NCI-H2107 (cell line): ENCODE results near the gene RBM33.

Experiments
- DNase-seq: peaks from one replicate; lab custom pipeline; 2025; lab: John Stamatoyannopoulos, UW

The RBM33 gene

DNA sequence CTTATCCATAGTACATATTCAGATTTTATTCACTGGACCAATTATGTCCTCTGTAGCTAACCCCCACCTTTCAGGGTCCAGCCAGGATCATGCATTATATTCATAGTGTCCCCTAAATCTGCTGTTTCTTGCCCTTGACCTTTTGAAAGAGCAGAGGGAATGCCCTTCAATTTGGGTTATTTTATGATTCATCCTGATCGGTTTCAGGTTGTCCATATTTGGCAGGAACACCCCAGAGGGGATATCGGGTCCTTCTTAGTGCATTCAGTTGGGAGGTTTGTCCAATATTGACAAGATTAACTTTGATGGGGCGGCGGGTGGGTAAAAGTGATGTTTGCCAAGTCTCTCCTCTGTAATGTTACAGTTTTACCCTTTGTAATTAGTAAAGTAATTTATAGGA lies 106.9 kb downstream of the RBM33 start:
- DNase-seq: no peak

DNA sequence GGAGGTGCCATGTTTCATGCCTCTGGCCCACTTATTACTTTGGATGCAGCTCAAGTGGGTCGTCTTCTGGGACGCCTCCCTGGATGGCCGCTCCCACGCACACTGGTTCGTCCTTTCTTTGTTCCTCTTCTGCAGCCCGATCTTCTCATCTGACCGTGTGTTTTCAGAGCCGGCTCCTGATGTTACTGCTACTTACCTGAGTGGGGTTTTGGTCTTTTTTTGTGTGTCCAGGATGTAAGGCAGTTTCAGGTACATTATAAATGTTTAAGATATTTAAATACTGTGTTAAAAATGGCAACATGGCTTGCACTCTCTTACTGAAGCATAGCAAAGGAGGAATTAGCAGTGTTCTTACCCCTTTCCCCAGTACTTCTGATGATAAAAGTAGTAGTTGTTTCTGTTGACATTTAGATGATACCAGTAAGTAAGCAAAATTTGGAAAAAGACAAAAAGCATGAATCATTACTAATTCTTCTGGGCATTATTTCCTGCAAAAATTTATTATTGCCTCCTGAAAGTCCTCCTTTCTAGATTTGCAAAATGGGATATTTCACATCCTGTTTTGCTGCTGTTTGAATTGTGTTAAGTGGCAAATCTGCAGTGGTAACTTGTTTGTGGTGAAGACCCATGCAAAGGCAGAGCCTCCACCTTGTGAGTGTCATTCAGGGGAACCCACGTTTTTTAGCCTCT lies 108.4 kb downstream of the RBM33 start:
- DNase-seq: no peak

DNA sequence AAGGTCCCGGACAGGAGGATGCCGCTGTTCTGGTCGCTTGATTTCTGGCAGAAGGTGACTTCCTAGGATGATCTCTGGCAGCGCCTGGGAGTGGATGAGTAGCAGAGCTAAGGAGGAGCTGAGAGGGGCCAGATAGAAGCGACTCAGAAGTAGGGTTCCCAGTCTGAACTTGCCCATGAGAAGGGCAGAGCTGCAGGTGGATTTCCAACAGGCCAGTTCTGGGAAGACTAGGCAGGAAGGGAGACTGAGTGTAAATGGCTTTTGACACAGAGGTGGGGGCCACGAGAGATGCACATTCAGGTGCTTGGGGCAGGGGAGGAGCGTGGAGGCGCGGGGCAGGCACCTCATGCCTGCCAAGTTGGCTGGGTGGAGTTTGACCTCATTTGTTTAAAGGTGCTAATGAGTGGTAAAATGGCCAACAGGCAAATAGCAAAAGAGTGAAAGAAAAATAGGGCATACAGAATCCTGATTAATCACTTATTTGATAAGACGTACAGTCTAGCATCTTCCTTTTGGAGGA lies 109.0 kb downstream of the RBM33 start:
- no peak for DNase-seq

DNA sequence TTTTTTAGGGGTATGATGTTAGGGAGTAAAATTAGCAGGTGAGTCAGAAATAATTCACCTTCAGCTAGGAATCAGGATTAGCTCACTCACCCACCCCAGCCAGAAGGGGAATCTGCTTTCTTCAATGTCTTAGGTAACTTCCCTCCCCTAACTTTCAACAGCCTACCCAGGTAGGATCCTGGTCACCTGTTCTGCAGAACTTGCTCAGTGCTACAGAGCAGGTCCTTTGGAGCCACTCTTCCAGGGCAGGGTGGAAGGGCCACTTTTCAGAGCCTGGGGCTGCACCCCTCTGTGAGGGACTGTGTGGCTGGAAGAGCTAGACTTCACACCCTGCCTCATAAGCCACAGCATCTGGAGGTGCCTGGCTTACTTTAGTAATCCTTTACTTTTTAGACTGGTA lies 109.7 kb downstream of the RBM33 start:
- no peak for DNase-seq

DNA sequence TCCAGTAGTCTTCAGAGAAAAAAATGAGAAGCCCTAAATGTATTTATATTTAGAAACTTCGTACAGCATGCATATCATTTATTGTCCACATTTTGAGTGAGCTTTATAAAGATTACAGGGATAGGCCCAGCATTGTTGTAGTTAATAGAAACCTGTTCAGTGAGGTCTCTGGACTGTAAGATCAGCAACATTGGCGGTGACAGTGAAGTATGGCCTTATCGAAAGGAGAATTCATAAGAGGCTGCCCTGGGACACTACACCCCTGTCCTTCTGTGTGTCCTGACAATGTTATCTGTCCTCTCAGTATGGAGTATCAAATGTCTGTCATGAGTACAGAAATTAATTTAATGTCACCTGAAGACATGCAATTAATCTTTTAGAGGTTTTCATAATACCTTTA lies 110.6 kb downstream of the RBM33 start:
- no peak for DNase-seq

DNA sequence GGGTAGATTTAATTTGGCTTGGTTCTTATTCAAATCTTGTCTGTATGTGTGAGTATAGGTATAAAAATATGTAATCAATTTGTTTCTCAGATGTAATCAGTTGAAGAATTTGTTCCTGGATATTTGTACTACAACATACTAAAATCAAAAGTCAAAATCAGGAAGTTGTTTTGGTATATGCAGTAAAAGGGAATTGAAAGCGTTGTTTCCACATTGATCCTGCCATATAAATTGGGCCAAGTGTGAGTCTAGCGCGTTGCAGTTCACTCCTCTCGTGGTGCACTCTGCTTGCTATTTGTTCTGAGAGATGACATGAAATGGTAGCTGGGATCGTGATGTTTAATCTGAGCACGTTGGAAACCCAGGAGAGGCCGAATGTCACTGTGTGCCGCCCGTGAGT lies 111.9 kb downstream of the RBM33 start:
- DNase-seq: no peak

DNA sequence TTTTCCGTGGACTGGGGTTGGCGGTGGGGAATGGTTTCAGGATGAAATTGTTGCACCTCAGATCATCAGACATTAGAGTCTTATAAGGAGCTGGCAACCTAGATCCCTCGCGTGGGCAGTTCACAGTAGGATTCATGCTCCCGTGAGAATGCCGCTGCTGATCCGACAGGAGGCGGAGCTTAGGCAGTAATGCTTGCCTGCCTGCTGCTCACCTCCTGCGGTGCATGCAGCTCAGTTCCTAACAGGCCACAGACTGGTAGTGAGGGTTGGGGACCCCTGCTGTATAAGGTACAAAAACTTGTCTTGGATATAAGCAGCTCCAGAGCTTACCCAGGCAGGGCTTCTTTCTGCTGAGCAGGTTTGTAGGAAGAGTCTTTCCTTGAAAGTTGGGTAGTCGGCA lies 113.9 kb downstream of the RBM33 start:
- DNase-seq: no peak

DNA sequence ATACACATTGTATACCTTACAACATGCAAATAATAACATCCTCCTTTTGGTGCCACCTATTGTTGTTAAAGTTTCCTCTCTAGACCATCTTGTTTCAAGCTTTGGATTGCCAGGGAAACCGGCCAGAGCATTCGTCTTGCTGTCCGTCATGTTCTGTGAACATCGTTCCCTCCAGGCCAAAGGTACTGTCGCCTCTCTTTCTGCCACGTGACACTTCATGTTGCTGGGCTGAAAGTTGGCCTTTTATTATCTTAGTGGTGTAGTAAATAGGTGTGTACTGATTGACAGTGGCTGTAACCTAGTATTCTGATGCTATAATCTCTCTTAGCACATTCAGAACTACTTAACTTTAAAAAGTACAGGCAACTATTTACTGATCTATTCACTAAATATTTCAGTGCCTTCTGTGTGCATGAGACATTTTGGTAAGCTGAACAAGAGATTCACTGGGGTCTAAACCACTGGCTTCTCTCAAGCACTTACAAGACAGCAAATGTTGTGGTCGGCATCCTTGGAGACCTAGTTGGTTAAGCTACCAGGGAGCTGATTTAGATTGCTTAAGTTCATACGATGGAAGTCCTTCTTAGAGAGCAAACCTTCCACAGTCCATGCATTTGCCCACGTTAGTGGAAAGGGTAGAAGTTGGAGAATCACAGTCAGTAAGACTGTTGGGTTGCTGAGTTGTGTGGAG lies 115.4 kb downstream of the RBM33 start:
- no peak for DNase-seq

DNA sequence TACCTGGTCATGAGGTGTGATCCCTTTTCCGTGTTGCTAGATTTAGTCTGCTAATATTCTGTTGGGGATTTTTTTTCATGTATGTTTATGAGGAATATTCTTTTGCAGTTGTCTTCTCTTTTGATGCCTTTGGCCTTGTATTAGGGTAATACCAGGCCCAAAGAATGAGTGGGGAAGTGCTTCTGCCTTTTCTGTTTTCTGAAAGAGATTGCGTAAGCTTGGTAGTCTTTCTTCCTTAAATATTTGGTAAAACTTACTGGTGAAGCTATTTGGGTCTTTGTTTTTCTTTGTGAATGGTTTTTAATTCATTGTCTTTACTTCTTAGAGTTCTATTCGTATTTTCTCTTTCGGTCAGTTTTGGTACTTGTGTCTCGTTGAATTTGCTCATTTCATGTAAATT lies 116.7 kb downstream of the RBM33 start:
- no peak for DNase-seq

DNA sequence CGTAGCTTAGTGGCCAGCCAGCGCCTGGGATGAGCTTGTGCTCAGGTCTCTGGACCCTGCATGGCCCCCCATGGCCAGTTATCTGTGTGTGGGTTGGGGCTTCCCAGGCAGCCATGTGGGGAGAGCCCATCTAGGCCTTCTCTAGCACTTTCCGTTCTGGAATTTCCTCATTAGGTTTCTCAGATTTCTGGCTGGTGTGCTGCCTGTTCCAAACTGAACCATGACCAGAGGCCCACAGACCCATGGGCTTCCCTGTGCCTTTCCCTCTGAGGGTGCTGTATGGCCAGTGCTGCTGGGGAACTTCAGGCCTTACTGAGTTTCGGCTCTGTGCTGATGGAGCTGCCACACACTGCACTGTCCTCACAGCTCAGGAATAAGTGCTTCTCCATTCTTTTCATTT lies 117.6 kb downstream of the RBM33 start:
- no peak for DNase-seq

DNA sequence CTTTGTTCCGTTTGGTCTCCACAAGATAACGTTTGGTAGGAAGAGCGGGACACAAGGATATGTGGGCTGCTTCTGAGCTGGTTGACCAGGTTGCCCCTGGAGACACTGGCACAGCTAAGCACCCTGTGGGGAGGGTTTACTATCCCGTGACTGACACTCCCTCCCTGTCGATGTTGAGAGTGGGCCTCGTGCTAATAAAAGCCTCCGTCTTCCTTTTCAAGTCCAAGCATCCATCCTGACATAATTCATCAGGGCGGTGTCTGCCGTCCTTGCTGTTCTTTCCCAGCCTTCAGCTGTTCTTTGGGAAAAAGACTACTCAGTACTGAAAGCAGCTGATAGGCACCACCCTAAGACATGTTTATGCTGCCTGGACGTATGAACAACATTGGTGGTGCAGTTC lies 118.2 kb downstream of the RBM33 start:
- DNase-seq: no peak

DNA sequence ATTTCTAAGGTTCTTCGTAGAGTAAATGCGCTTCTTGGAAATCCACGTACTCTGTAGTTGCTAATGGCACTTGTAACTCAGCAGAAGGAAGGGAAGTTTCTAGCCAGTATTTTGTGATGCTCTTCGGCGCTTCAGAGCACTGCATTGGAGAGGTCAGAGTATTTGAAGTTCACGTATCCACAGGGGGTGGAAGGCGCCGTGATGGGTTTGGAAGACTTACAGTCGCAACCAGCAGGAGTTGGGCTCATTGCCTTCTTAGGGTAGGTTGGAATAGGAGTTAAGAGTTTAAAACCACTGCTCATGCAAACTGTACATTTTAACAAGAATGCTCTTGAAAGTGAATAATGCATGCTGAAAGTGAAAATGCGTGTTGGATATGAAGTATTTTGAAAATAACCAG lies 118.7 kb downstream of the RBM33 start:
- DNase-seq: no peak

DNA sequence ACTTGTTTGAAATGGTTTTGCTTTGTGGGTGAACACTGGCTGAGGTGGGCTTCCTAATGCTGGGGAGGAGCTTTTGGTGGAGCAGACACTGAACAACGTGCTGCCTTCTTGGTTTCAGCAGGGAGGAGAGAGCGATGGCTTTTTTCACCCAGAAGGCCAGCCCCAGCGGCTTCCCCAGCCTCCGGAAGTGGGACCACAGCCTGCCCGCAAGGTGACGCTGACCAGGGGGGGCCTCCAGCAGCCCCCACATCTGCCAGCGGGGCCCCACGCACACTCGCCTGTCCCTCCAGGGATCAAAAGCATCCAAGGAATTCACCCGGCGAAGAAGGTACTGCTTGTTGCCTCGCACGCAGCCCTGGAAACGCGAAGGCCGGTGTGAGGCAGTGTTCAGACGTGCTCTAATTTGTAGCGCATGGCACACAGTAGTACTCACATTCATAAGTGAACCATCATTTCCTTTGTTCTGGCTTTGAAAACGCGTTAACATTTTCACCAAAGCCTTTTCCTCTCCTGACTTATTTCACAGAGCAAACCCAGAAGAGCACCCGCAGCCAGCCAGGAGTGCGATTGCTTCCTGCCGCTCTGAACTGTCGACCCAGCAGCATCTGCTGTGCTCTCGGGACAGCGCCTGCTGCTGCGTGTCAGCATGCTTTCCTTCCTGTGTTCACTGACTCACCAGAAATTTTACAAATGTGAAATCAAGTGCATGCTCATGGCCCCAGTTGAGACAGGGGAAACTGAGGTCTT lies 119.4 kb downstream of the RBM33 start:
- DNase-seq: no peak

DNA sequence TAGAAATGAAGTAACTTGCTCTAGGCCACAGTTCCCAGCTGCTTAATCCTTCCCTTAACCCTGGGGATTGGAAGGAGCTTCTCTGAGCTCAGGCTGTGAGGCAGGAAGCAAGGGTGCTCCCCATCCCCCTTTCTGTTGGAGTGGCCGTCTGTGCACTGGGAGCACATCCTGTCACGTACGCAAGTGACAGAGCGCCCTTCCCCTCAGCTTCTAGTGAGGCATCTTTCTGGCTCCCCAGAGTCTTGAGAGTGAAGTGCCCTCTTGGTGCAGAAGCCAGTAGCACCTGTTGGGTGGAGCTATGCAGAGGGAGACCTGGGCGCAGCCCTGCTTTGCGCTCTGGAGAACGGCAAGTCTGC lies 120.0 kb downstream of the RBM33 start:
- no peak for DNase-seq

DNA sequence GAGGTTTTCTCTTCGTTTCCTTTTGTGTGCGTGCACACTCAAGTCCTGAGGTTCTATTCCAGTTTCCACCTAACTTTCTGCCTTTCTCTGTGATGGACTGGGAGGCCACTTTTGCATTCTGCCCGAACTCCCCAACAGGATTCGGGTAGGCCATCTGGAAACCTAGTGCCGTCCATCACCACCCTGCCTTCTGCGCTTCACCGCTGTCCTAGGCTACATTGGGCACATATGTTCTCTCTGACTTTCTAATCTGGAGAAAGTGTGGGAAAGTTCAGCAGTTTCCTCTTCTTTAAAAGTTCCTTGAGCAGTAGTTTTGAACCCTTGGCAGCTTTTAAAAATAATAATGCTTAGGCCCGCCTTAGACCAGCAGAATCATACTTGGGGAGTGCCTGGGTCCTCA lies 121.0 kb downstream of the RBM33 start:
- no peak for DNase-seq

DNA sequence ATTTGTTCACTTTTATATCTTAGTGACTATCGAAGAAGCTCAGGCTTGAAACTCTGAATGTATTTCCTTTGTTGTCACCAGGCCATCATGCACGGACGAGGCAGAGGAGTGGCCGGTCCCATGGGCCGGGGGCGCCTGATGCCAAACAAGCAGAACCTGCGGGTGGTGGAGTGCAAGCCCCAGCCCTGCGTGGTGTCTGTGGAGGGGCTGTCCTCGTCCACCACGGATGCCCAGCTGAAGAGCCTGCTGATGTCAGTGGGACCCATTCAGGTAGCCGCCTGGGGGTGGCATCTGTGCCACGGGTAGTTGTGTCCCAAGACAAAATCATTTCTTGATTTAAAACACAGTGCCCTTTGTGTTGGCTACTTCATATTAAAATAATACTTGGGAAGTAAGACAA lies 121.9 kb downstream of the RBM33 start:
- no peak for DNase-seq

DNA sequence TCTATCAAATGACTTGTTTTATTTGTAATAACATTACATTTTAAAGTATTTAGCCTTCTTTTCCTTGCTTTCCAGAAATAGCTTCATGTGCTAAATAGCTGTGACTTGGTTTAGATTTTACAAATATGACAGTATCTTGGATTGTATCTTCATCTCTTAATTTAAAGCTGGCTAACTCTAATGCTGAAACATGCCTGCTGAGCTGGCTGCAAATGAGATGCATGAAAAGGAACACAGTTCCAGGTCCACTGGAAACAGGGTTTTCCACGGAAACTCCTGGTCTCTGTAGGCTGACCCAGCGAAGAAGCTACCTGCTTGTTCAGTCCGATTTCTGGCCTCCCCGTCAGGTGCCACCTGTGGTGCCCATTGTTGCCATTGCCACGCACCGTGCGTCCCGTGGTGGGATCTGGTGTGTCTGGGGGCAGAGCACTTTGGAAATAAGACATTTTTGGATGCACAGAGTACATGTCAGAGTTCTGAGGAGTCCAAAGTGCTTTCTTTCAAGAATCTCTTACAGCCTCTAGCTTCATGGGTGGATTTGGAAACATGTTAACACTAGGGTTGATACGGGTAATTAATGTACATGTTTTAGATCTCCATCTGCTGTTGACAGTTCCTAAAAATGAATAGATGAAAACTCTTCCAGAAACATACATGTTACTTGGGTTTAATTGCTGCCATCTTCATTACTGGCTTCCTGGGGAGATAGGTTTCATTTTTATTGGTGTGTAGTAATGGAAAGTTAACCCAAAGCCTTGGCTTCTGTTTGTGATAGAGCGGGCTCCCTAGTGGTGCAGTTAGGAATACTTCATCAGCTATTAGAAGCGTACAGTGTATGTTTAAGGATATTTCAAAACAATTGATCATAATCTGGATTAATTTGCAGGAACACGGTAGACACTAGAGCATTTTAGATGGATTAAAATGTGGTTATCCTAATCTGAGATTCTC lies 122.8 kb downstream of the RBM33 start:
- DNase-seq: no peak

DNA sequence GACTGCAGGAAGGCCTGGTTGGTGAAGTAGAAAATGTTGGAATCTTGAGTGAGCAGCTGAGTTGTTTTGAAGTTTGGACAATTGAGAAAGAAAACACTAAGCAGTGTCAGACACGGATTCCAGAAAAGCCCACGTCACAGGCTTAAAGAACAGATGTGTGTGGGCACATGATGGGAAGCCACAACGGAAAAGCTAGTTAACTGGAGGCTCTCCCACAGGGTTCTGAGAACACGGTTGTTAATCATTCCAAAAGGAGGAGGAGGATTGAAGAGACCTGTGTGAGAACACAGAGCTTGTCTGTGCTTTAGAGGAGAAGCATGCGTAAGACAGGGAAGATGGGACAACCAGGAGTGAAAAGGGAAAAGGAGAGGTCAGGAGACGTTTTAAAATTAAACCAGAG lies 125.2 kb downstream of the RBM33 start:
- DNase-seq: no peak

DNA sequence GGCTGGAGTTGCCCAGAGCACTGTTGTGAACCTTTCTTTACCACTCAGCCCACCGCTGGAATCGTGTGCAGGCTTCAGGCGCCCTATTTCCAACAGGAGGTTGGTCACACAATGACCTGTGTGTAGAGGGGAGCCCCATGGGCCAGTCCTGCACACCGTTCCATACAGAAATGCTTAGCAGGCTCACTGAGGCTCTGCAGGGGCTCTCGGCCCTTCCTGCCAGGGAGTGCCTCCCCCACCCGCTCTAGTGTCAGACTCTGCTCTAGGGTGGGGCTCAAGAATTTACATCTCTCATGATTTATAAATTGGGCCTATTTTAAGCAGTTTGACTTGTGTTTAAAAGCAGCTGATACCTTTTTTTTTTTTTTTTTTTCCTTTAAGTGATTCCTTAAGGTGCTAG lies 125.8 kb downstream of the RBM33 start:
- DNase-seq: no peak

DNA sequence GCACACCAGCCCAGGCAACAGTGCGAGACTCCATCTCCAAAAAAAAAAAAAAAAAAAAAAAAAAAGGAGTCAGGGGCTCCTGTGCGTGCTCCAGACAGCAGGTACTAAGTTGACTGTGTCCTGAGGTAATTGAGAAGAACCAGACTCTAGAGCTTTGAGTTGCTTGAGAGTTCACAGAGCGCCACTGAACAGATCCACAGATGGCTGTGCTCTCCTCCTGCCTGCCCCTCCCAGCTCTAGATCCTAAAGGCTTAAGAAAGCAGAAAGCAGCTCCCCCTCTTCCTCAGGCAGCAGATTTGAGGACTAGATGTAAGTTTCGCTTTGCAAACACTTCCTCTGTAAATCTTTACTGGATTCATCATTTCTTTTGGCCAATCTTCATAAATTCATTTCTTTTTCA lies 129.1 kb downstream of the RBM33 start:
- no peak for DNase-seq

DNA sequence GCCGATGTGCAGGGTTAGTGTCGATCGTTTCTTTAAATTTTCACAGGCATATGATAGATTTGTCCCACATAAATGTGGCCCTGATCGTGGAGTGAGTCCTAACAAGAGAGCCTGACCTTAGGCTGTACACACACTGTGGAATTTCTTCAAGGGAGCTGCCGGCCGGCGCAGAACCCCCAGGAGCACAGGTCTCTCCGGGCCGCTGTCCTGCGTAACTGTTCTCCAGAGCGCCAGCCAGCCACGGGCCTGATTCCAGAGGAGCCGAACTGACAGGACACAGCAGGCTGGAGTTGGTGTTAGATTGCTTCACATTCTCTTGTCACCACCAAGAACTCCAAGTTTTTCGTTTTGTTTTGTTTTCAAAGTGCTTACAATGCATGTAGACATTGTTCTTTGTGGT lies 130.5 kb downstream of the RBM33 start:
- no peak for DNase-seq

DNA sequence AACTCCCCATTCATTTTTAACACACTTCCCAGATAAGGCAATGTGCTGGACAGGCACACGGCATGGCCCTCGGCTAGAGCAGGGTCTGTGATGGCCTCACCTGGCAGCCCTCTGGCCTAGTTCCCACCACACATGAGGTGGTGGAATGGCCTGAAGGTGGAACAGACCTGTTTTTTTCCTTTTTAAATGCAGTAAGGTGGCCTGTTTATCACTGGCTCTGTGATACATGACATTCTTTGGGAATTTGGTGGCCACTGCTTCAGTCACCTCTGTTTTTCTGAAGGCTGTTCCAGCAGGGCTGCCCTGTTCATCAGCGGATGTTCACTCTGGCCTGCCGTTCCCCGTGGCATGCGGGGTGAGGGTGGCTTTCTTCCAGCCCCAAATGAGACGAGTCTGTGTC lies 131.2 kb downstream of the RBM33 start:
- no peak for DNase-seq
